GM12872 (cell line): ENCODE measurements around the gene KCNMA1.

ENCODE experiments used
- TF ChIP-seq, protein P1 (sequence below): IDR thresholded peaks from 3 replicates; pipeline ENCODE4 v1.5.1; 2011; ENCODE audit warnings: low read depth, mild to moderate bottlenecking, low read length, moderate library complexity; ENCODE audit not compliant: insufficient read depth

KCNMA1 gene

GRCh38 chr10:77311186-77311585 is 326.4 kb downstream of the KCNMA1 start:
- TF ChIP-seq, protein P1, sequence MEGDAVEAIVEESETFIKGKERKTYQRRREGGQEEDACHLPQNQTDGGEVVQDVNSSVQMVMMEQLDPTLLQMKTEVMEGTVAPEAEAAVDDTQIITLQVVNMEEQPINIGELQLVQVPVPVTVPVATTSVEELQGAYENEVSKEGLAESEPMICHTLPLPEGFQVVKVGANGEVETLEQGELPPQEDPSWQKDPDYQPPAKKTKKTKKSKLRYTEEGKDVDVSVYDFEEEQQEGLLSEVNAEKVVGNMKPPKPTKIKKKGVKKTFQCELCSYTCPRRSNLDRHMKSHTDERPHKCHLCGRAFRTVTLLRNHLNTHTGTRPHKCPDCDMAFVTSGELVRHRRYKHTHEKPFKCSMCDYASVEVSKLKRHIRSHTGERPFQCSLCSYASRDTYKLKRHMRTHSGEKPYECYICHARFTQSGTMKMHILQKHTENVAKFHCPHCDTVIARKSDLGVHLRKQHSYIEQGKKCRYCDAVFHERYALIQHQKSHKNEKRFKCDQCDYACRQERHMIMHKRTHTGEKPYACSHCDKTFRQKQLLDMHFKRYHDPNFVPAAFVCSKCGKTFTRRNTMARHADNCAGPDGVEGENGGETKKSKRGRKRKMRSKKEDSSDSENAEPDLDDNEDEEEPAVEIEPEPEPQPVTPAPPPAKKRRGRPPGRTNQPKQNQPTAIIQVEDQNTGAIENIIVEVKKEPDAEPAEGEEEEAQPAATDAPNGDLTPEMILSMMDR: no peak

GRCh38 chr10:77310288-77310840 is 327.2 kb downstream of the KCNMA1 start:
- TF ChIP-seq, protein P1: no peak

GRCh38 chr10:77309509-77309908 is 328.1 kb downstream of the KCNMA1 start:
- TF ChIP-seq, protein P1: no peak

GRCh38 chr10:77309092-77309491 is 328.5 kb downstream of the KCNMA1 start:
- TF ChIP-seq, protein P1: no peak

GRCh38 chr10:77308084-77308732 is 329.4 kb downstream of the KCNMA1 start:
- TF ChIP-seq, protein P1: no peak

DNA sequence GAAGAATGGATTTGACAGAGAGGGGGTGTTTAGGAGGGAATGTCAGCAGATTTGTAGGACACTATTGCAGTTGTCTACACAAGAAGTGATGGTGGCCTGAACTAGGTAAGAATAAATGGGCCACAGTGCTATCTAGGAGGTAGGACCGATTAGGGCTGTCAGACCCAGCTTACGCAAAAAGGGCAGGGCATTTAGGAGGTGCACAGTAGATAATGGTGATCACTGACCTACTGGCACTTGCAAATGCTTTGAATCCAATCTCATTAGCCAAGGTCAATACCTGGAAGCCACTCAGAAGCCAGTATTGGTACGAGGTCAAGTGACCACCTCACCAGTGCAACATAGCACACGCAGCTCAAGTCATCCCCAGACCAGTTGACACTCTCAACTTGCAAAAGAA is 330.9 kb downstream of the KCNMA1 start:
- TF ChIP-seq, protein P1: no peak

DNA sequence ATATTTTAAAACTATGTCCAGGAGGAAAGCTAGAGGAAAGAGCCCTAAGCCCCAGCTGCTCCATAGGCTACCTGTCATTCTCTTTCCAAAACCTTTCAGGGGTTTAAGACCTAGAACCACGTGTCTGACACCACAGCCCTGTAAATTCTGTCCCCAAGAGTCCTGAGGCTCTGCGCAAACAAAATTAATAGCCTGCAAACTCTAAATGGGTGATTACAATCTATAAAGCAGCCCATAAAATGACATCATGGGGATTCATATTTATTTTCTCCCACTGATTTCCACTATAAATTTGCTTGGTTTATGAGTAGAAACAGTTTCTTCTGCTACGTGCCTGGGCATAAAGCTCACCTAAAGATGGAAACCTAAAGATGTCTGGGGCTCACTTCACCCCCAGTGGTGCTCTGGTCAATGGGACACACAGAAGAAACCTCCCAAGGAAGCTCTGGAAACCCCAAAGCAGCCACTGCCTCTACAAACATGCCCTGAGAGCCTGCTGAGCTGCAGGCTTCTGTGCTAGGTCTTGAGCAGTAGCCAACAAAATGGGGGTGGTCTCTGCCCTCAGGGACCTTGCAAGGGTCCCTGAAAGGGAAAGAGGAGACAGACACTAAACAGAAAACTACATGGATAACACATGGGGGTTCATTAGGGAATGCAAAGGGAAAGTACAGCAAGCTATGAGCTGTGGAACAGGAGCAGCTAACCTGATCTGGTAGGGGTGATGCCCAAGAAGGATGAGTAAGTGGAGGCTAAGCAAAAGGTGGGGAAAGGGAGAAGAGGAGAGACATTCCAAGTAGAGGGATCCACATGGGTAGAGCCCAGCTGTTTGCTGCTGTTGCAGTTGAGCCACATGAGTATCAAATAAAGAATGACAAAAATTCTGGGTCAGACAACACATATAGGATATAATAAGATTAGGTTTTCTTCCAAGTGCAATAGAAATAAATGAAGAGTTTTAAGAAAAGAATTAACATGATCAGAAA is 331.7 kb downstream of the KCNMA1 start:
- TF ChIP-seq, protein P1: no peak
